ENCODE results near the gene SLC38A4.

SLC38A4 gene

DNA sequence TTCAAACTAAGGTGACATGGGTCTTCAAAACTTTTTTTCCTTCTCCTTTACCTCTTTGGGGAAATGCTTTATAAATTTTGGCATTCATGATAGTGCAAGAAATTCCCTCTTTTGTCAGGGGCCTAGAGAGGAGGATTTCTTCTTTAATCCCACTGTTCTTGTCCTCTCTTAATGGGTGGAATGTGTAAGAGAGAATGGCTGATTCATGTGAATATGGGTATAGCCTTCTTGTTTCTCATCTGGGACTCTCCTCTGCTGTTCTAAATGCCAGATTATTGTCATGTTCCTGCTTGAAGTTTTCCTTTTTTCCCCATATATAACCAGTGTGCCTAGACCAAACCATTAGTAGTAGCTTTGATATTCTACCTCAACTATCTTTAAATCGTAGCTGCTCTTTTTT lies 46.7 kb downstream of the SLC38A4 start:
- no CpG with 5 or more reads among the region's 1 CpG for WGBS (ENCODE audit: insufficient coverage, insufficient read length)
- Histone ChIP-seq H3K4me3 (ENCODE audit: low read length) (no peak overlapping the region), H3K27ac (ENCODE audit: low read length) (no peak overlapping the region), H3K9me3 (ENCODE audit: control insufficient read depth, insufficient read depth, low read length) (no peaks in the 10 kb centered on the region), H3K36me3 (ENCODE audit: control insufficient read depth, insufficient read depth, low read length) (no peaks in the 10 kb centered on the region), H3K27me3 (ENCODE audit: control insufficient read depth, insufficient read depth, low read length) (no peaks in the 10 kb centered on the region), H3K4me1 (ENCODE audit: control insufficient read depth, insufficient read depth, low read length) (no peaks in the 10 kb centered on the region)
- DNase-seq (ENCODE audit: low read depth, low spot score): no peak

DNA sequence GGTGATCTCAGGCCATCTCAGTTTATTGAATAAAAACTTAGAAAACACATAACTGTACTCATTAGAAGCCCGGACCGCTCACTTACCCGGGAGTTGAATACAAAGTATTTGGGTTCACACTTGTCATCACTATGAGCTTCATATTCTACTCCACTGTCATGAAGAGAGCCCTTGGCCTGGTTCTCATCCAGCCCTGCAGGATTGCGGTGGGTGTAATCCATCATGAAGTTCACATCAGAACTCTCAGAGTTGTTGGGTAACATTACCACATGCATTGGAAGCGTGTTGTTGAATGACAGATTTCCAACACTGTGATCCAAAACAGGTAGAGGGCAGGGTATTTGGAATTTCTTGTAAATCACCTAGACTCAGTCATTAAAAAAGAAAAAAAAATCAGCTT lies 47.4 kb downstream of the SLC38A4 start:
- no peak for DNase-seq (ENCODE audit: low read depth, low spot score)
- Histone ChIP-seq H3K27me3 (ENCODE audit: control insufficient read depth, insufficient read depth, low read length) (no peaks in the 10 kb centered on the region), H3K4me1 (ENCODE audit: control insufficient read depth, insufficient read depth, low read length) (no peaks in the 10 kb centered on the region), H3K4me3 (ENCODE audit: low read length) (no peak overlapping the region), H3K36me3 (ENCODE audit: control insufficient read depth, insufficient read depth, low read length) (no peaks in the 10 kb centered on the region), H3K27ac (ENCODE audit: low read length) (no peak overlapping the region), H3K9me3 (ENCODE audit: control insufficient read depth, insufficient read depth, low read length) (no peaks in the 10 kb centered on the region)
- WGBS (ENCODE audit: insufficient coverage, insufficient read length): no CpG with 5 or more reads among the region's 5 CpGs

DNA sequence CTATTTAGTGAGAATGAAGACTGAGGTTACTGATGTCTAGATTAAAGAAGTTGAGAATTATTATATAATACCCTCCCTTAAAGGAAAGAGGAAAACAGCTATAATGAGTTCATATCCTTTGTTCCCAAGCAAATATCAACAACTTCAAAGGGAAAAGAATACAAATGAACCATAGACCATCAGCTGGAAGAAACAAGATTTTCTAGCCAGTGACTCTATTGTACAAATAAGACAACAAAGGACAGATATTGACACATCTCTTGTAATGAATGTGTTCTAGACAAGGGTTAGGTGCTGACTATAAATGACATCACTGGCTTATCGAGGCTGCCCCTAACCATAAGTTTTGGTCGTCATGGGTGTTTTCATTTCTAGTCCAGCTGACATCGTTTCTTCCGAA lies 48.2 kb downstream of the SLC38A4 start:
- Histone ChIP-seq H3K9me3 (ENCODE audit: control insufficient read depth, insufficient read depth, low read length) (no peaks in the 10 kb centered on the region), H3K27ac (ENCODE audit: low read length) (no peak overlapping the region), H3K4me1 (ENCODE audit: control insufficient read depth, insufficient read depth, low read length) (no peaks in the 10 kb centered on the region), H3K27me3 (ENCODE audit: control insufficient read depth, insufficient read depth, low read length) (no peaks in the 10 kb centered on the region), H3K4me3 (ENCODE audit: low read length) (no peak overlapping the region), H3K36me3 (ENCODE audit: control insufficient read depth, insufficient read depth, low read length) (no peaks in the 10 kb centered on the region)
- WGBS (ENCODE audit: insufficient coverage, insufficient read length): 100% methylated on average over 2 of the region's 4 CpGs
- no peak for DNase-seq (ENCODE audit: low read depth, low spot score)

DNA sequence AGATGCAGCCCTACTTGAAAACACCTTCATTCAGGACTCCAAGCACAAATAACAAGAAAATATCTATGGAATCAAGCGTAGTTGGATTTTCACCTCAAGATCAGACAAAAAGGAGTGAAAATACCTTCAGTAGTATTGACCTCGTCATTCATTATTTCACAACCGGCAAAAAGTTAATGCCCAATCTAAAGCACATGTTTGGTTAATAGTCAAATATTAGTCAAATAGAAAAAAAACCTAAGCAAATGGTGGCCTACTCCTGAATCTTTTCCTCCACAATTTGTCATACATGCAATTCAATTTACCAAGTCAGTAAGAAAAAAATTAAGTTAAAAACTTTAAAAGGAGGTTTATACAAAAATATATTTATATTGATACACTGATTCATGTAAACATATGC lies 50.0 kb downstream of the SLC38A4 start:
- Histone ChIP-seq H3K27ac (ENCODE audit: low read length) (no peak overlapping the region), H3K4me1 (ENCODE audit: control insufficient read depth, insufficient read depth, low read length) (no peaks in the 10 kb centered on the region), H3K27me3 (ENCODE audit: control insufficient read depth, insufficient read depth, low read length) (no peaks in the 10 kb centered on the region), H3K4me3 (ENCODE audit: low read length) (no peak overlapping the region), H3K9me3 (ENCODE audit: control insufficient read depth, insufficient read depth, low read length) (no peaks in the 10 kb centered on the region), H3K36me3 (ENCODE audit: control insufficient read depth, insufficient read depth, low read length) (no peaks in the 10 kb centered on the region)
- no CpG with 5 or more reads among the region's 3 CpGs for WGBS (ENCODE audit: insufficient coverage, insufficient read length)
- no peak for DNase-seq (ENCODE audit: low read depth, low spot score)

GRCh38 chr12:46774322-46774633 lies 51.5 kb downstream of the SLC38A4 start:
- Histone ChIP-seq H3K36me3 (ENCODE audit: control insufficient read depth, insufficient read depth, low read length) (no peaks in the 10 kb centered on the region), H3K4me1 (ENCODE audit: control insufficient read depth, insufficient read depth, low read length) (no peaks in the 10 kb centered on the region), H3K27me3 (ENCODE audit: control insufficient read depth, insufficient read depth, low read length) (no peaks in the 10 kb centered on the region), H3K4me3 (ENCODE audit: low read length) (no peak overlapping the region), H3K9me3 (ENCODE audit: control insufficient read depth, insufficient read depth, low read length) (no peaks in the 10 kb centered on the region), H3K27ac (ENCODE audit: low read length) (no peak overlapping the region)
- no peak for DNase-seq (ENCODE audit: low read depth, low spot score)

- no peak for DNase-seq (ENCODE audit: low read depth, low spot score)
- H3K9me3 ChIP-seq (ENCODE audit: control insufficient read depth, insufficient read depth, low read length): no peaks in the 10 kb centered on the region
- H3K4me3 ChIP-seq (ENCODE audit: low read length): no peak overlapping the region
- H3K4me1 ChIP-seq (ENCODE audit: control insufficient read depth, insufficient read depth, low read length): no peaks in the 10 kb centered on the region
- no peaks in the 10 kb centered on the region for H3K36me3 ChIP-seq (ENCODE audit: control insufficient read depth, insufficient read depth, low read length)
- WGBS (ENCODE audit: insufficient coverage, insufficient read length): no CpG with 5 or more reads among the region's 4 CpGs
- no peaks in the 10 kb centered on the region for H3K27me3 ChIP-seq (ENCODE audit: control insufficient read depth, insufficient read depth, low read length)
- no peak overlapping the region for H3K27ac ChIP-seq (ENCODE audit: low read length)
Measured at GRCh38 chr12:46773586-46774321, 52.0 kb downstream of the SLC38A4 start.

- no peak overlapping the region for H3K27ac ChIP-seq (ENCODE audit: low read length)
- no peak overlapping the region for H3K4me3 ChIP-seq (ENCODE audit: low read length)
- H3K9me3 ChIP-seq (ENCODE audit: control insufficient read depth, insufficient read depth, low read length): no peaks in the 10 kb centered on the region
- no CpG with 5 or more reads among the region's 1 CpG for WGBS (ENCODE audit: insufficient coverage, insufficient read length)
- no peaks in the 10 kb centered on the region for H3K36me3 ChIP-seq (ENCODE audit: control insufficient read depth, insufficient read depth, low read length)
- no peaks in the 10 kb centered on the region for H3K4me1 ChIP-seq (ENCODE audit: control insufficient read depth, insufficient read depth, low read length)
- H3K27me3 ChIP-seq (ENCODE audit: control insufficient read depth, insufficient read depth, low read length): no peaks in the 10 kb centered on the region
- DNase-seq (ENCODE audit: low read depth, low spot score): no peak
Measured at GRCh38 chr12:46771268-46771827, 54.4 kb downstream of the SLC38A4 start.

DNA sequence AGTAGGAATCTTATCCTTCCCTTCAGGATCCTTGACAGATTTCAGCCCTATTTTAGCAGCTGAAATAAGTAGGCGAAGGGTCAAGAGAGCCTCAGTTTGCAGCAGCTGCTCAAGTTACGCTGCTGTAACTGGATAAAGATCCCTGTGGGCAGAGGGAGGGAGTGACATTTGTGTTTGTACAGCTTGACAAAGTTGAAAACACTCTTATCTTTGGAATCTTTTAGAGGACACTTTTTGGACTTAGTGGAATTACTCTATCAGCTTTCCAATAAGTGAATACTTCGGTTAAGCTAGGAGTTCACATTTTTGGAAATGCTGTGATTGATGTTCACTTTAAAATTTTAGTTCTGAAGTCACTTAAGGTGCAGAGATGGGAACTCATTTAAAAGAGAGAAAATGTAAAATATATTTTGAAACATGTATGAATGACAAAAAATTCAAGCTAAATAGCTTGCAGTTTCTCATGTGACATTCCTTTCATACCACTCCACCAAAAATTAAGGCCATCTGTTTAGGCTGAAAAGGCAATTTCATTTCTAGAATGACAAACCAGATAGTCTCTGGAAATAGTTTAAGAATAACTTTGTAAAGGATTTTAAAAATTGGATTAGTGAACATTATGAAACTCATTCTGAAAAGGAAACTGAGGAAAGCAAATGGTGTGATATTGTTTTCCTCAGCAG lies 55.2 kb downstream of the SLC38A4 start:
- H3K27ac ChIP-seq (ENCODE audit: low read length): no peak overlapping the region
- no peaks in the 10 kb centered on the region for H3K9me3 ChIP-seq (ENCODE audit: control insufficient read depth, insufficient read depth, low read length)
- no peak for DNase-seq (ENCODE audit: low read depth, low spot score)
- H3K27me3 ChIP-seq (ENCODE audit: control insufficient read depth, insufficient read depth, low read length): no peaks in the 10 kb centered on the region
- WGBS (ENCODE audit: insufficient coverage, insufficient read length): no CpG with 5 or more reads among the region's 3 CpGs
- H3K36me3 ChIP-seq (ENCODE audit: control insufficient read depth, insufficient read depth, low read length): no peaks in the 10 kb centered on the region
- H3K4me3 ChIP-seq (ENCODE audit: low read length): no peak overlapping the region
- no peaks in the 10 kb centered on the region for H3K4me1 ChIP-seq (ENCODE audit: control insufficient read depth, insufficient read depth, low read length)

GRCh38 chr12:46764005-46764404 lies 61.8 kb downstream of the SLC38A4 start:
- WGBS (ENCODE audit: insufficient coverage, insufficient read length): no CpG with 5 or more reads among the region's 3 CpGs

DNA sequence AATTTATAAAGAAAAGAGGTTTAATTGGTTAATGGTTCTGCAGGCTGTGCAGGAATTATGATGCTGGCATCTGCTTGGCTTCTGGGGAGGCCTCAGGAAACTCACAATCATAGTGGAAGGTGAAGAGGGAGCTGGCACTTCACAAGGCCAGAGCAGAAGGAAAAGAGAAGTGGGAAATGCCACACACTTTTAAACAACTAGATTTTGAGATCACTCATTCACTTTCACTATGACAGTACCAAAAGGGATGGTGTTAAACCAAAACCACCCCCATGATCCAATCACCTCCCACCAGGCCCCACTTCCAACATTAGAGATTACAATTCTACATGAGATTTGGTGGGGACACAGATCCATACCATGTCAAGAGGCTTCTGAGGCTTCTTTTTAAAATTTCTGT lies 62.6 kb downstream of the SLC38A4 start:
- Histone ChIP-seq H3K36me3 (ENCODE audit: control insufficient read depth, insufficient read depth, low read length) (no peaks in the 10 kb centered on the region), H3K27ac (ENCODE audit: low read length) (no peak overlapping the region), H3K4me1 (ENCODE audit: control insufficient read depth, insufficient read depth, low read length) (no peaks in the 10 kb centered on the region), H3K27me3 (ENCODE audit: control insufficient read depth, insufficient read depth, low read length) (no peaks in the 10 kb centered on the region), H3K9me3 (ENCODE audit: control insufficient read depth, insufficient read depth, low read length) (no peaks in the 10 kb centered on the region), H3K4me3 (ENCODE audit: low read length) (no peak overlapping the region)
- DNase-seq (ENCODE audit: low read depth, low spot score): no peak

More at GRCh38 chr12:46764005-46764404, 61.8 kb downstream of the SLC38A4 start:
- H3K36me3 ChIP-seq (ENCODE audit: control insufficient read depth, insufficient read depth, low read length): no peaks in the 10 kb centered on the region
- no peaks in the 10 kb centered on the region for H3K9me3 ChIP-seq (ENCODE audit: control insufficient read depth, insufficient read depth, low read length)
- DNase-seq (ENCODE audit: low read depth, low spot score): no peak
- no peaks in the 10 kb centered on the region for H3K27me3 ChIP-seq (ENCODE audit: control insufficient read depth, insufficient read depth, low read length)
- H3K4me1 ChIP-seq (ENCODE audit: control insufficient read depth, insufficient read depth, low read length): no peaks in the 10 kb centered on the region
- no peak overlapping the region for H3K4me3 ChIP-seq (ENCODE audit: low read length)
- no peak overlapping the region for H3K27ac ChIP-seq (ENCODE audit: low read length)

DNA sequence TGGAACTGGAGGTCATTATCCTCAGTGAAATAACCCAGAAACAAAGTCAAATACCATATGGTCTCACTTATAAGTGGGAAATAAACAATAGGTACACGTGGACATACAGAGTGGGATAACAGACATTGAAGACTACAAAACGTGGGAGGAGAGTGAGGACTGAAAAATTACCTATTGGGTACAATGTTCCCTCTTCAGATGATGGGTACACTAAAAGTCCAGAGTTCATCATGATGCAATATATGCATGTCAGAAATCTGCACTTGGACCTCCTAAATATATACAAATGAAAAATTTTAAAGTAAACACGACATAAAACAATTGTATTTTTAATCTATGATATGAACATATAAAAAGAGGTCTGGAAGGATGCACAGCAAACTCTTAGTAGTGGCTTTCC lies 71.2 kb downstream of the SLC38A4 start:
- no peak overlapping the region for H3K27ac ChIP-seq (ENCODE audit: low read length)
- no CpG with 5 or more reads among the region's 3 CpGs for WGBS (ENCODE audit: insufficient coverage, insufficient read length)
- no peak overlapping the region for H3K4me3 ChIP-seq (ENCODE audit: low read length)
- H3K27me3 ChIP-seq (ENCODE audit: control insufficient read depth, insufficient read depth, low read length): no peaks in the 10 kb centered on the region
- DNase-seq (ENCODE audit: low read depth, low spot score): no peak
- no peaks in the 10 kb centered on the region for H3K4me1 ChIP-seq (ENCODE audit: control insufficient read depth, insufficient read depth, low read length)
- H3K9me3 ChIP-seq (ENCODE audit: control insufficient read depth, insufficient read depth, low read length): no peaks in the 10 kb centered on the region
- H3K36me3 ChIP-seq (ENCODE audit: control insufficient read depth, insufficient read depth, low read length): no peaks in the 10 kb centered on the region
